Immature natural killer cell (primary cell): ENCODE results near the gene NR1D1. TPM values are rescaled to one million over a fixed set of nuclear protein-coding genes. Genes with fewer than 3 reads are reported as not detected.

Source experiments
- DNase-seq, 3 donors: peaks; one replicate each; pipeline ENCODE4 v3.0.0; 2022; ENCODE audit warnings: mixed read lengths in 1 of 3
- H3K27ac Mint-ChIP-seq, 6 donors: one replicate each; pipeline ENCODE4 v1.8.0; 2020; ENCODE audit warnings: mixed read lengths in 6 of 6, mild to moderate bottlenecking in 5 of 6, inconsistent platforms in 4 of 6, moderate library complexity in 3 of 6
- H3K27me3 Mint-ChIP-seq, 3 donors: one replicate each; pipeline ENCODE4 v1.8.0; 2020 to 2021; ENCODE audit warnings: low read depth in 3 of 3, mild to moderate bottlenecking in 3 of 3, mixed read lengths in 3 of 3, moderate library complexity in 3 of 3, inconsistent platforms in 1 of 3
- H3K36me3 Mint-ChIP-seq, 3 donors: one replicate each; pipeline ENCODE4 v1.8.0; 2020; ENCODE audit warnings: mixed read lengths in 3 of 3, inconsistent platforms in 2 of 3, mild to moderate bottlenecking in 2 of 3
- H3K4me1 Mint-ChIP-seq, 2 donors: one replicate each; pipeline ENCODE4 v1.8.0; 2020; ENCODE audit warnings: inconsistent platforms in 2 of 2, mild to moderate bottlenecking in 2 of 2, mixed read lengths in 2 of 2, moderate library complexity in 1 of 2
- H3K4me3 Mint-ChIP-seq, 5 donors: one replicate each; pipeline ENCODE4 v1.8.0; 2020; ENCODE audit warnings: mild to moderate bottlenecking in 5 of 5, mixed read lengths in 5 of 5, inconsistent platforms in 3 of 5, moderate library complexity in 3 of 5
- H3K9me3 Mint-ChIP-seq, 6 donors: one replicate each; pipeline ENCODE4 v1.8.0; 2020; ENCODE audit warnings: mild to moderate bottlenecking in 6 of 6, mixed read lengths in 6 of 6, inconsistent platforms in 4 of 6, moderate library complexity in 3 of 6
- polyA plus RNA-seq, 3 donors: library from polyadenylated mRNA; unstranded; fragments of 300-500 nt; fragmentation: Illumina TruSeq; gene quantifications; one replicate each; pipeline ENCODE4 v1.2.3, GENCODE V29; 2021

The NR1D1 gene
- polyA plus RNA-seq, 3 donors from 2014 or later = 0.49 to 2.8 TPM; not detected in 1

- H3K27ac Mint-ChIP-seq = peak overlapping the region in 1 of 6 donors; percentile 14
- H3K4me3 Mint-ChIP-seq = no peak overlapping the region
Measured at GRCh38 chr17:40056379-40057015, 43.9 kb downstream of the NR1D1 start.

More at GRCh38 chr17:40056379-40057015, 43.9 kb downstream of the NR1D1 start:
- Mint-ChIP-seq H3K9me3 (no peaks in the 10 kb centered on the region), H3K27me3 (peaks cover 2 to 8% (median 5%) of the 10 kb centered on the region in 3 donors), H3K4me1 (peaks cover 15 to 19% of the 10 kb centered on the region in 2 donors), H3K36me3 (peaks cover 0 to 9% (median 4%) of the 10 kb centered on the region in 3 donors)
- DNase-seq = no peak

Other genes starting within 250 kb of the NR1D1 start
- gene IKZF3, start 236.3 kb downstream of the NR1D1 start, polyA plus RNA-seq = 10 to 100 TPM in 2 of 3 donors, 1 to 10 TPM in 1; 3.1 to 77.5 (median 15.7) TPM
- not detected for gene ZPBP2, start 232.4 kb downstream of the NR1D1 start, polyA plus RNA-seq
- gene GSDMB, start 182.0 kb downstream of the NR1D1 start, polyA plus RNA-seq = 1 to 10 TPM in 2 of 3 donors, under 1 TPM in 1; 0.13 to 2.4 (median 2.1) TPM
- 100 to 1,000 TPM in 1 of 3 donors, 10 to 100 TPM in 2; 44.1 to 154 (median 63.8) TPM for gene ORMDL3, start 173.0 kb downstream of the NR1D1 start, polyA plus RNA-seq
- gene LRRC3C, start 172.9 kb downstream of the NR1D1 start, polyA plus RNA-seq = not detected
- 1 to 10 TPM in 1 of 3 donors, not detected in 2; 2.3 TPM for gene GSDMA, start 137.6 kb downstream of the NR1D1 start, polyA plus RNA-seq
- gene PSMD3, start 119.8 kb downstream of the NR1D1 start, polyA plus RNA-seq = 10 to 100 TPM; 47.0 to 59.1 (median 47.7) TPM
- not detected for gene CSF3, start 85.1 kb downstream of the NR1D1 start, polyA plus RNA-seq
- 10 to 100 TPM; 34.8 to 75.8 (median 53.2) TPM for gene MED24, start 46.2 kb downstream of the NR1D1 start, polyA plus RNA-seq
- gene THRA, start 37.6 kb downstream of the NR1D1 start, polyA plus RNA-seq = 10 to 100 TPM in 1 of 3 donors, 1 to 10 TPM in 2; 5.0 to 15.0 (median 8.0) TPM
- 10 to 100 TPM in 2 of 3 donors, 1 to 10 TPM in 1; 5.6 to 16.2 (median 11.1) TPM for gene MSL1, start 21.4 kb upstream of the NR1D1 start, polyA plus RNA-seq
- 10 to 100 TPM; 24.5 to 53.5 (median 27.7) TPM for gene CASC3, start 39.9 kb upstream of the NR1D1 start, polyA plus RNA-seq
- gene RAPGEFL1, start 76.9 kb upstream of the NR1D1 start, polyA plus RNA-seq = not detected
- gene WIPF2, start 118.7 kb upstream of the NR1D1 start, polyA plus RNA-seq = 10 to 100 TPM in 1 of 3 donors, 1 to 10 TPM in 2; 4.0 to 14.2 (median 5.2) TPM
- gene CDC6, start 187.3 kb upstream of the NR1D1 start, polyA plus RNA-seq = 1 to 10 TPM in 2 of 3 donors, under 1 TPM in 1; 0.81 to 1.8 (median 1.5) TPM
- gene RARA, start 208.6 kb upstream of the NR1D1 start, polyA plus RNA-seq = 10 to 100 TPM in 1 of 3 donors, 1 to 10 TPM in 2; 4.6 to 12.1 (median 4.6) TPM